Ovary (tissue), 3 donors: ENCODE results near the gene ADK.

ENCODE experiments used
- CTCF ChIP-seq, 3 donors: fragments of 450-650 bp in 2 of 3; fragments of 200-600 bp in 1 of 3; IDR thresholded peaks; one replicate each; pipeline versions ENCODE4 v1.5.1 to v1.8.0; 2016 to 2022; ENCODE audit warnings: antibody characterized with exemption in 3 of 3, mild to moderate bottlenecking in 1 of 3
- POLR2A ChIP-seq: fragments of 450-650 bp; IDR thresholded peaks from one replicate; pipeline ENCODE4 v1.6.1; 2017; ENCODE audit warnings: antibody characterized with exemption, mild to moderate bottlenecking, moderate library complexity
- donor health status: DM: no; HTN: no; CAD: no.

GRCh38 chr10:74541375-74541774 is 390.4 kb downstream of the ADK start:
- TF ChIP-seq CTCF (IDR thresholded peaks at IDR 0.05) (no peak), POLR2A (no peak)
